Measurements from ENCODE around the gene EVL. TPM values are rescaled to one million over a fixed set of nuclear protein-coding genes. Genes with fewer than 3 reads are reported as not detected.

The EVL gene, protein sequence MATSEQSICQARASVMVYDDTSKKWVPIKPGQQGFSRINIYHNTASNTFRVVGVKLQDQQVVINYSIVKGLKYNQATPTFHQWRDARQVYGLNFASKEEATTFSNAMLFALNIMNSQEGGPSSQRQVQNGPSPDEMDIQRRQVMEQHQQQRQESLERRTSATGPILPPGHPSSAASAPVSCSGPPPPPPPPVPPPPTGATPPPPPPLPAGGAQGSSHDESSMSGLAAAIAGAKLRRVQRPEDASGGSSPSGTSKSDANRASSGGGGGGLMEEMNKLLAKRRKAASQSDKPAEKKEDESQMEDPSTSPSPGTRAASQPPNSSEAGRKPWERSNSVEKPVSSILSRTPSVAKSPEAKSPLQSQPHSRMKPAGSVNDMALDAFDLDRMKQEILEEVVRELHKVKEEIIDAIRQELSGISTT
- total RNA-seq (2021; fragmentation: NEBNext Ultra II Directional; extraction: Animal tissue kit (Norgen Biotek cat#: 25700)): 64.0 and 64.6 TPM in 2 replicates
- polyA plus RNA-seq (2011; rRNA removed): 30.7 and 48.1 TPM in 2 replicates
- polyA plus RNA-seq (2011; cell fraction: cytosol; rRNA removed): 44.3 TPM
- polyA plus RNA-seq (2011; cell fraction: nucleus; rRNA removed): 111 TPM
- polyA plus RNA-seq (2012, experiment 1 of 2): 61.3 to 96.8 TPM (median 75.1 TPM) in 4 replicates
- 40.2 TPM for polyA plus RNA-seq (2012, experiment 2 of 2)
- 30.7 TPM for polyA plus RNA-seq (2013, experiment 1 of 2)
- polyA plus RNA-seq (2013, experiment 2 of 2): 30.5 TPM
- polyA minus RNA-seq (2011; rRNA and poly(A)+ RNA removed): 25.3 and 35.3 TPM in 2 replicates
- 33.6 TPM for polyA minus RNA-seq (2011; cell fraction: cytosol; rRNA and poly(A)+ RNA removed)
- polyA minus RNA-seq (2011; cell fraction: nucleus; rRNA and poly(A)+ RNA removed): 41.0 TPM
- long read RNA-seq, experiment 1, transcript EVL-202 (14 exons, 2,353 nt): major isoform, 8 of 40 reads
- long read RNA-seq, experiment 1, partial matches to known transcripts: 24 of 40 reads
- long read RNA-seq, experiment 1, other reads (novel, unspliced or antisense): 2 of 40 reads
- long read RNA-seq, experiment 2, partial matches to known transcripts: 7 of 8 reads
- long read RNA-seq, experiment 2, other reads (novel, unspliced or antisense): 1 of 8 reads

DNA sequence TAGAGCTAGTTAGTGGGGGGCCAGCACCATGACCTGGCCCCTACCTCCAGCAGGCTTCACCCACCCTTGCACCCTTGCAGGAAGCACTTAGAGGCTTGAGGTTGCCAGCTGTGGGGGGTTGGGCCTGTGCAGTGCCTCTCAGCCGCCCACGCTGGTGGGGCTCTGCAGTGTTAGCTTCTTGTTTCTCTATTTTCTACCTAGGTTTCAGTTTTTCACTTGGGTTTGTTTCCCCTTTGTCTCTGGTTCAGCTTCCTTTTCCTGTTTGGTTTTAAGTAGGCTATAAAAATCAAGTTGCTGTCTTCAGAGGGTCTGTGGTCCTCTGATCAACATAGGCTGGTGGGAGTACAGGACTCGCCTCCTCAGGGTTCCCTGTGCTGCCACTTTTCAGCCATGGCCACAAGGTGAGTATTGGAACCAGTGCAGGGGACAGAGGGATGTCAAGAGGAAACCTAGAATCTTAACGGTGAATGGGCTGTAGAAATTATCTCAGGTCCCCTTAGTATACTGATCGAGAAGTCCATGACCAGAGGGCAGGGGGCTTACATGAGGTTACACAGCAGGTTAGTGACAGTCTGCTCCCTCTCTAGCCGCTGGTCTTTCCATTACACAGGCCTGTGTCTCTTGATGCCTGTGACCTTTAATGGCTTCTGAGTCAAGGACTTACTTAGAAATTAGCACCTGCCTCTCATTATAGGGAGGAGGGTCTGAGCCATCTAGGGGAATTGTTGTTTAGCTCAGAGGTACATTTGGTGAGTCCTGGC lies at the start of gene EVL:
Gene EVL, plus strand, starts transcription at position 312 of the 761 bp plus-strand sequence. Its CDS starts 79 bp downstream, at position 391.
- Histone ChIP-seq H3K36me3 (ENCODE audit: control insufficient read depth in 2 of 4, insufficient read depth in 4 of 4, low read length in 3 of 4) (no peaks in the 10 kb centered on the region), H3K4me1 (replicated peaks in 1 of 4; ENCODE audit: control insufficient read depth in 3 of 4, insufficient read depth in 4 of 4, low read length in 3 of 4) (no peaks in the 10 kb centered on the region), H3K23ac (ENCODE audit: insufficient read length) (no peak within 1 kb of the TSS), H4K91ac (replicated peaks; ENCODE audit: insufficient read length, low read length) (no peak within 1 kb of the TSS), H4K20me1 (replicated peaks in 1 of 2; ENCODE audit: control insufficient read depth in 1 of 2, insufficient read depth in 2 of 2, low read length in 2 of 2) (peaks cover 0 to 2% of the 10 kb centered on the region in 2 experiments), H2BK12ac (ENCODE audit: low read depth, low read length) (no peak within 1 kb of the TSS), H3K9me3 (ENCODE audit: insufficient read depth in 2 of 2, low read depth in 1 of 2, low read length in 1 of 2) (no peaks in the 10 kb centered on the region), H3K4ac (replicated peaks; ENCODE audit: insufficient read length, low read depth, low read length) (no peak within 1 kb of the TSS), H3K79me1 (ENCODE audit: low read depth, low read length) (peaks cover 3% of the 10 kb centered on the region; the same call in 1 of the 2 replicates), H3K27ac (ENCODE audit: low read depth, low read length) (no peak within 1 kb of the TSS), H2BK15ac (ENCODE audit: low read length) (no peak within 1 kb of the TSS), H2BK5ac (ENCODE audit: low read depth, low read length) (no peak within 1 kb of the TSS), H3K18ac (ENCODE audit: extremely low read depth, low read length) (no peak within 1 kb of the TSS), H3K27me3 (replicated peaks in 1 of 4; ENCODE audit: control insufficient read depth in 3 of 4, extremely low read depth in 1 of 4, insufficient read depth in 3 of 4, low read length in 3 of 4) (no peaks in the 10 kb centered on the region), H4K8ac (ENCODE audit: extremely low read depth, insufficient read depth, low read length) (no peak within 1 kb of the TSS), H3K23me2 (ENCODE audit: low read depth, low read length) (no peaks in the 10 kb centered on the region), H2AFZ (ENCODE audit: low read length) (no peak within 1 kb of the TSS), H3K14ac (ENCODE audit: insufficient read length) (no peak within 1 kb of the TSS), H3K79me2 (ENCODE audit: control insufficient read depth in 1 of 2, insufficient read depth in 2 of 2, low read length in 2 of 2) (0 out of 4 replicates have a peak, but pooled peaks cover 0 to 3% of the 10 kb centered on the region in 2 experiments), H4K5ac (ENCODE audit: insufficient read length, low read depth, low read length) (no peak within 1 kb of the TSS), H3K4me3 (ENCODE audit: extremely low read depth in 1 of 4, insufficient read depth in 2 of 4, low read depth in 3 of 4, low read length in 4 of 4) (no peak within 1 kb of the TSS), H3K9ac (replicated peaks in 1 of 4; ENCODE audit: extremely low read depth in 1 of 4, low read depth in 3 of 4, low read length in 3 of 4) (no peak within 1 kb of the TSS), H3K4me2 (ENCODE audit: insufficient read depth in 1 of 2, low read depth in 2 of 2, low read length in 2 of 2) (no peak within 1 kb of the TSS), H2AK5ac (ENCODE audit: low read depth, low read length) (no peak within 1 kb of the TSS), H3K56ac (replicated peaks; ENCODE audit: insufficient read length, low read depth, low read length) (no peak within 1 kb of the TSS), H2BK20ac (ENCODE audit: low read length) (no peak within 1 kb of the TSS), H2BK120ac (replicated peaks; ENCODE audit: low read depth, low read length) (no peak within 1 kb of the TSS)
- POLR2A ChIA-PET (ENCODE audit: partially characterized antibody): interaction anchor here (1.4 kb wide), 1 partner anchor 94 kb away, joined by 3 read pairs; no protein-coding TSS in a partner anchor
- no peak for FAIRE-seq
- WGBS, 2 experiments (ENCODE audit: extremely low coverage in 1 of 2, insufficient coverage in 1 of 2, insufficient read length in 1 of 2, insufficient replicate concordance in 2 of 2, low coverage in 1 of 2, low lambda C conversion rate in 2 of 2, missing lambda C conversion rate in 1 of 2): 91% methylated on average over 6 of the region's 6 CpGs; no CpG with 5 or more reads in 1 of the 2 experiments
- CTCF ChIA-PET (ENCODE audit: partially characterized antibody): interaction anchor here (0.6 to 24.3 kb wide), 6 partner anchors 11 to 82 kb away, joined by 3 to 240 read pairs (median 6); no protein-coding TSS in a partner anchor
- no peak for DNase-seq (ENCODE audit: low read depth in 1 of 2, low spot score in 2 of 2)
- TF ChIP-seq TAF7 (optimal IDR thresholded peaks at IDR 0.05; ENCODE audit: borderline replicate concordance, low read depth, low read length) (no peak), CBX8 (IDR thresholded peaks at IDR 0.05; ENCODE audit: borderline replicate concordance, low read depth, low read length) (no peak), CTBP2 (IDR thresholded peaks at IDR 0.05; ENCODE audit: borderline replicate concordance, insufficient read depth, insufficient read length, low read length) (no peak), SUZ12 (IDR thresholded peaks at IDR 0.05; ENCODE audit: low read length) (no peak), MAFK (IDR thresholded peaks at IDR 0.05; ENCODE audit: low read depth, low read length) (0 out of 2 replicates have a peak, but pooled peaks have one; percentile 3)

Measured in H1 (cell line).